ENCODE results near the gene MAPK8IP3.
"Not testable (repeated sequence)": the region's sequence is repeated elsewhere in the genome, so short reads cannot be mapped to it uniquely, and the experiment has no call there.

MAPK8IP3 gene

GRCh38 chr16:1709356-1709755, 3.4 kb downstream of the MAPK8IP3 start:
- no peak for DNase-seq (ENCODE audit: low read depth)

GRCh38 chr16:1710811-1711507, 5.0 kb downstream of the MAPK8IP3 start:
- DNase-seq (ENCODE audit: low read depth) = no peak

GRCh38 chr16:1712791-1713261, 6.8 kb downstream of the MAPK8IP3 start:
- DNase-seq (ENCODE audit: low read depth) = no peak

- DNase-seq (ENCODE audit: low read depth) = no peak
Observed at GRCh38 chr16:1713331-1713730, 7.3 kb downstream of the MAPK8IP3 start.

- no peak for DNase-seq (ENCODE audit: low read depth)
Observed at GRCh38 chr16:1713933-1714332, 7.9 kb downstream of the MAPK8IP3 start.

- DNase-seq (ENCODE audit: low read depth) = no peak
Observed at GRCh38 chr16:1715220-1715619, 9.2 kb downstream of the MAPK8IP3 start.

GRCh38 chr16:1718236-1718635, 12.2 kb downstream of the MAPK8IP3 start:
- DNase-seq (ENCODE audit: low read depth) = not testable (repeated sequence)

- not testable (repeated sequence) for DNase-seq (ENCODE audit: low read depth)
Observed at GRCh38 chr16:1719559-1720229, 13.7 kb downstream of the MAPK8IP3 start.

- no peak for DNase-seq (ENCODE audit: low read depth)
Observed at GRCh38 chr16:1721372-1721771, 15.4 kb downstream of the MAPK8IP3 start.

GRCh38 chr16:1723450-1724147, 17.6 kb downstream of the MAPK8IP3 start:
- no peak for DNase-seq (ENCODE audit: low read depth)

GRCh38 chr16:1724491-1724890, 18.5 kb downstream of the MAPK8IP3 start:
- no peak for DNase-seq (ENCODE audit: low read depth)

GRCh38 chr16:1726661-1727502, 20.9 kb downstream of the MAPK8IP3 start:
- DNase-seq (ENCODE audit: low read depth) = no peak

GRCh38 chr16:1727651-1728624, 21.9 kb downstream of the MAPK8IP3 start:
- no peak for DNase-seq (ENCODE audit: low read depth)

GRCh38 chr16:1729026-1729425, 23.0 kb downstream of the MAPK8IP3 start:
- no peak for DNase-seq (ENCODE audit: low read depth)

GRCh38 chr16:1729445-1729844, 23.4 kb downstream of the MAPK8IP3 start:
- DNase-seq (ENCODE audit: low read depth) = no peak

- DNase-seq (ENCODE audit: low read depth) = no peak
Observed at GRCh38 chr16:1731073-1731472, 25.1 kb downstream of the MAPK8IP3 start.

- no peak for DNase-seq (ENCODE audit: low read depth)
Observed at GRCh38 chr16:1731603-1732002, 25.6 kb downstream of the MAPK8IP3 start.

- DNase-seq (ENCODE audit: low read depth) = no peak
Observed at GRCh38 chr16:1732071-1732470, 26.1 kb downstream of the MAPK8IP3 start.

GRCh38 chr16:1732551-1732987, 26.6 kb downstream of the MAPK8IP3 start:
- DNase-seq (ENCODE audit: low read depth) = not testable (repeated sequence)

- DNase-seq (ENCODE audit: low read depth) = no peak
Observed at GRCh38 chr16:1734123-1734522, 28.1 kb downstream of the MAPK8IP3 start.

GRCh38 chr16:1734816-1735215, 28.8 kb downstream of the MAPK8IP3 start:
- no peak for DNase-seq (ENCODE audit: low read depth)

Data from stimulated activated CD8-positive, alpha-beta memory T cell treated with anti-CD3 and anti-CD28 coated beads, Interleukin-7, amount 100 ng/mL, for 24 hours (primary cell).